HG03280 (cell line): ENCODE measurements around the gene COASY.
"Not testable (repeated sequence)": the region's sequence is repeated elsewhere in the genome, so short reads cannot be mapped to it uniquely, and the experiment has no call there.

Source experiments
- ATAC-seq: cut with Tn5 transposase; IDR thresholded peaks from one replicate; pipeline ENCODE4 v1.9.1; 2021; ENCODE audit warnings: mild to moderate bottlenecking, moderate library complexity; ENCODE audit not compliant: unreplicated experiment

Gene COASY

GRCh38 chr17:42531455-42532354 is 30.2 kb upstream of the COASY start:
- ATAC-seq: no peak

GRCh38 chr17:42535155-42536047 is 26.5 kb upstream of the COASY start:
- ATAC-seq: no peak

- peak; percentile 89 for ATAC-seq
Measured at GRCh38 chr17:42536048-42536371, 25.9 kb upstream of the COASY start, which contains the start of gene NAGLU. Gene NAGLU, plus strand, starts transcription at chr17:42536241. Its CDS starts 32 bp downstream, at chr17:42536273.

- ATAC-seq: peak; percentile 53
Measured at GRCh38 chr17:42536372-42537155, 25.4 kb upstream of the COASY start.

- ATAC-seq: no peak
Measured at GRCh38 chr17:42537156-42537805, 24.7 kb upstream of the COASY start.

GRCh38 chr17:42537826-42538451 is 24.0 kb upstream of the COASY start:
- ATAC-seq: no peak

GRCh38 chr17:42538482-42538881 is 23.5 kb upstream of the COASY start:
- no peak for ATAC-seq

- ATAC-seq: not testable (repeated sequence)
Measured at GRCh38 chr17:42540558-42540957, 21.4 kb upstream of the COASY start.

- no peak for ATAC-seq
Measured at GRCh38 chr17:42541041-42541833, 20.7 kb upstream of the COASY start.

GRCh38 chr17:42543190-42544079 is 18.5 kb upstream of the COASY start:
- ATAC-seq: no peak

- ATAC-seq: no peak
Measured at GRCh38 chr17:42544874-42545283, 17.1 kb upstream of the COASY start.

- not testable (repeated sequence) for ATAC-seq
Measured at GRCh38 chr17:42545755-42546505, 16.0 kb upstream of the COASY start.

- no peak for ATAC-seq
Measured at GRCh38 chr17:42547001-42547461, 14.9 kb upstream of the COASY start.

GRCh38 chr17:42547698-42548069 is 14.3 kb upstream of the COASY start:
- no peak for ATAC-seq

- ATAC-seq: peak; percentile 64
Measured at GRCh38 chr17:42548070-42548837, 13.7 kb upstream of the COASY start.

- no peak for ATAC-seq
Measured at GRCh38 chr17:42548993-42549755, 12.8 kb upstream of the COASY start.
